ENCODE measurements around the gene PRTN3. TPM values are rescaled to one million over a fixed set of nuclear protein-coding genes. Genes with fewer than 3 reads are reported as not detected.

The PRTN3 gene
- total and polyA plus RNA-seq, 2 experiments from 2014 or later = not detected

DNA sequence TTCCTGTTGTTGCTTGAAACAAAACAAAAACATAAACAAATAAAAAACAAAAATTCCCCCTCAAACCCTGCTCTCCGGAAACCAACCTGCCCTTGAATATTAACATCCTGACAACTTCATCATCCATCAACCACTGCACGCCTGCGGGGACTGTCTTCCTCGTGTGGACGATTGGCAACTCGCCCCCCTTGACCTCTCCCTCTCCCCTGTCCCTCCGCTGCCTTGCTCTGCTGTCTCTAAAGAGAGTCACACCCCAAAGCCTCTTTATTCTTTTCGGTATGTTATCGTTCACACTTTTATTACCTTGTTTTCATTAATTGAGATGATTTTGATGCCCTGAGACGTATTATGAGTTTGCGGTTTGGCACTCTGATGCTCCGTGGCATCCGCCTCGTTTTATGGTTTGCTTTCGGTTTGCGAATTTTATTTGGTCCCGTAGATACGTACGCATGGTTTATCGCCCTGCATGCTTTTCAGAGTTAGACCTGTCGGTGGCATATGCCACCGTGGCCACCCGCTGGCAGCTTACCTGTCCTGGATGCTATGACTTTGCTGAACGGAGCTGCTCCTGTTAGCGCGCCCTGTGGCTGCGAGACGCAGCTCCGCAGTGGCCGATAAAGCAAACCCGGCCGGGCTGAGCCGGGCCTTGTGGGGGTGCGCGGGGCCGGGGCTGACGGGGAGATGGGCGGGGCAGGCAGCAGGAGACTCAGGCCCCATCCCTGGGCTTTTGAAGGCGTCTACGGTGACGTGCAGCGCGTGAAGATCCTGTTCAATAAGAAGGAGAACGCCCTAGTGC is 33.0 kb upstream of the PRTN3 start:
- DNase-seq (ENCODE audit: low spot score) = no peak
- Histone ChIP-seq H3K36me3 (replicated peaks; ENCODE audit: insufficient read depth, low read depth) (peaks cover 5% of the 10 kb centered on the region), H3K79me2 (peaks cover 68% of the 10 kb centered on the region), H3K4me1 (ENCODE audit: insufficient read depth) (peaks cover 3% of the 10 kb centered on the region), H2AFZ (no peak overlapping the region), H4K20me1 (ENCODE audit: insufficient read depth, poor library complexity, severe bottlenecking) (peaks cover 86% of the 10 kb centered on the region), H3K9me3 (ENCODE audit: low read depth) (no peaks in the 10 kb centered on the region), H3K4me3 (no peak overlapping the region), H3K27ac (no peak overlapping the region), H3K4me2 (no peak overlapping the region), H3K9me2 (replicated peaks; ENCODE audit: insufficient read depth) (no peaks in the 10 kb centered on the region), H3K27me3 (no peaks in the 10 kb centered on the region)
- 95% methylated on average over 38 of the region's 44 CpGs for WGBS (ENCODE audit: low lambda C conversion rate, missing lambda C conversion rate)
- TF ChIP-seq, protein P1, sequence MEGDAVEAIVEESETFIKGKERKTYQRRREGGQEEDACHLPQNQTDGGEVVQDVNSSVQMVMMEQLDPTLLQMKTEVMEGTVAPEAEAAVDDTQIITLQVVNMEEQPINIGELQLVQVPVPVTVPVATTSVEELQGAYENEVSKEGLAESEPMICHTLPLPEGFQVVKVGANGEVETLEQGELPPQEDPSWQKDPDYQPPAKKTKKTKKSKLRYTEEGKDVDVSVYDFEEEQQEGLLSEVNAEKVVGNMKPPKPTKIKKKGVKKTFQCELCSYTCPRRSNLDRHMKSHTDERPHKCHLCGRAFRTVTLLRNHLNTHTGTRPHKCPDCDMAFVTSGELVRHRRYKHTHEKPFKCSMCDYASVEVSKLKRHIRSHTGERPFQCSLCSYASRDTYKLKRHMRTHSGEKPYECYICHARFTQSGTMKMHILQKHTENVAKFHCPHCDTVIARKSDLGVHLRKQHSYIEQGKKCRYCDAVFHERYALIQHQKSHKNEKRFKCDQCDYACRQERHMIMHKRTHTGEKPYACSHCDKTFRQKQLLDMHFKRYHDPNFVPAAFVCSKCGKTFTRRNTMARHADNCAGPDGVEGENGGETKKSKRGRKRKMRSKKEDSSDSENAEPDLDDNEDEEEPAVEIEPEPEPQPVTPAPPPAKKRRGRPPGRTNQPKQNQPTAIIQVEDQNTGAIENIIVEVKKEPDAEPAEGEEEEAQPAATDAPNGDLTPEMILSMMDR (IDR thresholded peaks at IDR 0.05; ENCODE audit: poor library complexity) = no peak
- TF ChIP-seq EZH2phosphoT487 (IDR thresholded peaks at IDR 0.05; ENCODE audit: low read depth, severe bottlenecking, unreplicated experiment) = no peak

DNA sequence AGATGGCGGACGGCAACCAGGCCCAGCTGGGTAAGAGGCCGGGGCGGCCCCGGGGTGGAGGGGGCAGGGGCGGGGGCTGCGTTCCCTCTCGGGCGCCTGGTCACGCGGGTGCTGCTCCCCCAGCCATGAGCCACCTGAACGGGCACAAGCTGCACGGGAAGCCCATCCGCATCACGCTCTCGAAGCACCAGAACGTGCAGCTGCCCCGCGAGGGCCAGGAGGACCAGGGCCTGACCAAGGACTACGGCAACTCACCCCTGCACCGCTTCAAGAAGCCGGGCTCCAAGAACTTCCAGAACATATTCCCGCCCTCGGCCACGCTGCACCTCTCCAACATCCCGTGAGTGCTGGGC is 32.4 kb upstream of the PRTN3 start:
- Histone ChIP-seq H3K9me2 (replicated peaks; ENCODE audit: insufficient read depth) (no peaks in the 10 kb centered on the region), H3K36me3 (replicated peaks; ENCODE audit: insufficient read depth, low read depth) (peaks cover 5% of the 10 kb centered on the region), H3K4me1 (ENCODE audit: insufficient read depth) (no peaks in the 10 kb centered on the region), H4K20me1 (ENCODE audit: insufficient read depth, poor library complexity, severe bottlenecking) (peaks cover 80% of the 10 kb centered on the region), H3K9me3 (ENCODE audit: low read depth) (no peaks in the 10 kb centered on the region), H3K4me2 (no peak overlapping the region), H3K27ac (no peak overlapping the region), H3K79me2 (peaks cover 63% of the 10 kb centered on the region), H3K4me3 (no peak overlapping the region), H3K27me3 (no peaks in the 10 kb centered on the region), H2AFZ (no peak overlapping the region)
- 95% methylated on average over 11 of the region's 26 CpGs for WGBS (ENCODE audit: low lambda C conversion rate, missing lambda C conversion rate)
- no peak for TF ChIP-seq EZH2phosphoT487 (IDR thresholded peaks at IDR 0.05; ENCODE audit: low read depth, severe bottlenecking, unreplicated experiment)
- TF ChIP-seq EZH2 (IDR thresholded peaks at IDR 0.05; ENCODE audit: borderline replicate concordance) = no peak
- TF ChIP-seq, protein P1 (IDR thresholded peaks at IDR 0.05; ENCODE audit: poor library complexity) = no peak
- no peak for DNase-seq (ENCODE audit: low spot score)

DNA sequence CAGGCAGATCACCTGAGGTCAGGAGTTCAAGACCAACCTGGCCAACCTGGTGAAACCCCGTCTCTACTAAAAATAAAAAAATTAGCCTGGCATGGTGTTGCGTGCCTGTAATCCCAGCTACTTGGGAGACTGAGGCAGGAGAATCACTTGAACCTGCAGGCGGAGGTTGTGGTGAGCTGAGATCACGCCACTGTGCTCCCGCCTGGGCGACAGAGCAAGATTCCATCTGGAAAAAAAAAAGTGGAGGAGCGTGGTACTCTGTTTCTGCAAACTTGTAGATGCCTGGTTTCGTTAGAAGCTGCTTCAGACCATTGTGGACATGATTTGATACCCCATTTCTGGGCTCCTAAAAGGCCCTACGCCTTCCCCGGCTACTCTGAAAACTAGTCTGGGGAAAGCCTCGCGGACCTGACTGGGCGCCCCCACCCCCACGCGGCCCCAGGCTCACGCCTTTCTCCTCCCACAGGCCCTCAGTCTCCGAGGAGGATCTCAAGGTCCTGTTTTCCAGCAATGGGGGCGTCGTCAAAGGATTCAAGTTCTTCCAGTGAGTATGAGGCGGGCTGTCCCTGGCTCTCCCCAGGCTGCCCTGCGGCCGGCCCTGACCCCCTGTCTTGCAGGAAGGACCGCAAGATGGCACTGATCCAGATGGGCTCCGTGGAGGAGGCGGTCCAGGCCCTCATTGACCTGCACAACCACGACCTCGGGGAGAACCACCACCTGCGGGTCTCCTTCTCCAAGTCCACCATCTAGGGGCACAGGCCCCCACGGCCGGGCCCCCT is 30.5 kb upstream of the PRTN3 start:
- DNase-seq (ENCODE audit: low spot score) = no peak
- TF ChIP-seq, protein P1 (IDR thresholded peaks at IDR 0.05; ENCODE audit: poor library complexity) = no peak
- TF ChIP-seq EZH2 (IDR thresholded peaks at IDR 0.05; ENCODE audit: borderline replicate concordance) (no peak), EZH2phosphoT487 (IDR thresholded peaks at IDR 0.05; ENCODE audit: low read depth, severe bottlenecking, unreplicated experiment) (no peak)
- no peaks in the 10 kb centered on the region for H3K9me2 ChIP-seq (replicated peaks; ENCODE audit: insufficient read depth)
- peaks cover 44% of the 10 kb centered on the region for H3K79me2 ChIP-seq
- H3K27me3 ChIP-seq = no peaks in the 10 kb centered on the region
- WGBS (ENCODE audit: low lambda C conversion rate, missing lambda C conversion rate) = 95% methylated on average over 30 of the region's 30 CpGs
- H3K9me3 ChIP-seq (ENCODE audit: low read depth) = no peaks in the 10 kb centered on the region
- H3K4me3 ChIP-seq = no peak overlapping the region
- no peak overlapping the region for H3K4me2 ChIP-seq
- peaks cover 5% of the 10 kb centered on the region for H3K36me3 ChIP-seq (replicated peaks; ENCODE audit: insufficient read depth, low read depth)
- H2AFZ ChIP-seq = no peak overlapping the region
- no peaks in the 10 kb centered on the region for H3K4me1 ChIP-seq (ENCODE audit: insufficient read depth)
- H4K20me1 ChIP-seq (ENCODE audit: insufficient read depth, poor library complexity, severe bottlenecking) = peaks cover 62% of the 10 kb centered on the region
- H3K27ac ChIP-seq = no peak overlapping the region

All from hepatocyte (in vitro differentiated cells).